NB4 (cell line): ENCODE measurements around the gene ZNF740.

ENCODE experiments used
- CTCF ChIP-seq: IDR thresholded peaks from one replicate; pipeline ENCODE4 v1.5.1; 2012; ENCODE audit warnings: low read depth, low read length
- MAX ChIP-seq: IDR thresholded peaks from 2 replicates; pipeline ENCODE4 v1.6.1; 2011; ENCODE audit warnings: low read depth, low read length
- MYC ChIP-seq: IDR thresholded peaks from 2 replicates; pipeline ENCODE4 v1.6.1; 2011; ENCODE audit warnings: low read depth, low read length
- POLR2A ChIP-seq: IDR thresholded peaks from 2 replicates; pipeline ENCODE4 v1.6.1; 2011; ENCODE audit warnings: mild to moderate bottlenecking; ENCODE audit not compliant: insufficient read length; ENCODE audit errors: extremely low read depth

DNA sequence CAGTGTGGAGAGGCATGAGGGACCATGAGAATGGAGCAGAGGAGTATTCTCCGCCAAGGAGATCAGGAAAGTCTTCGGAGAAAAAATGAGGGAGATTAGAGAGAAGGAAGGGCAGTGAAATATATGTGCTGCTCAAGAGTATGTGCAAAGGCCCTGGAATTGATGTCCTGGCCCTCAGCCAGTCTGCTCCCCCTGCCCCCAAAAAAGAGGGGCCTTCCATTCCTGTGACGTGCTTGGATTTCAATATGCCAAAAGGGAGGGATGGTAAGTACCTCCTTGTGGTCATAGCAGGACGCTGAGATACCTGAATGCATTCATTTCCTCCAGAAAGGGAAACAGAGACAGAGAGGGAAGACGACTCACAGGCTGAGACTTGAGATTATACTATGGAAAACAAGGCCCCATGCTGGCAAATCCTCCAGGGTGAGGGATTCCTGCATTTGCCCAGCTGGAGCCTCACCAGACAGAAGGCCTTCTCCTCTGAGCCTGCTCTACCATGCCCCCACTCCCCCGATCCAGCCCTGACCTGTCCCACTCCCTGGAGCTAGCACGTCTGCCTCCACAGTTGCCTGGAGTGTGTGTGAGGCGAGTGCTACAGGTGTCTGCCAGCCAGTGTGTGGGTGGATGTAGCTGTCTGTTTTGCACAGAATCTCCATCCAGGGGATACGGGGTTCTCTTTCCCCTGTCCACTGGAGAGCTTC lies 55.4 kb downstream of the ZNF740 start:
- no peak for TF ChIP-seq MYC
- no peak for TF ChIP-seq CTCF
- no peak for TF ChIP-seq POLR2A
- TF ChIP-seq MAX = no peak
